Activated CD4-positive, alpha-beta memory T cell treated with anti-CD3 and anti-CD28 coated beads for 36 hours (primary cell): Measurements from ENCODE around the gene KCNA1. TPM values are rescaled to one million over a fixed set of nuclear protein-coding genes. Genes with fewer than 3 reads are reported as not detected.
"Not testable (repeated sequence)": the region's sequence is repeated elsewhere in the genome, so short reads cannot be mapped to it uniquely, and the experiment has no call there.

Experiments used
- CTCF ChIA-PET: fragments of 350-600 bp; sonication (Branson Sonifier 250); formaldehyde crosslinking; loops from one replicate; lab custom pipeline; 2021; ENCODE audit warnings: antibody characterized with exemption, inconsistent platforms; lab: Charles Lee
- POLR2A ChIA-PET: fragments of 350-600 bp; sonication (Branson Sonifier 250); formaldehyde crosslinking; loops from one replicate; lab custom pipeline; 2021; ENCODE audit warnings: antibody characterized with exemption; lab: Charles Lee
- DNase-seq: peaks from one replicate; pipeline ENCODE4 v3.0.0-alpha.2; 2020
- H3K27ac Mint-ChIP-seq: one replicate; pipeline ENCODE4 v1.8.0; 2021; ENCODE audit warnings: mixed read lengths
- H3K27me3 Mint-ChIP-seq: one replicate; pipeline ENCODE4 v1.8.0; 2021; ENCODE audit warnings: mixed read lengths
- H3K36me3 Mint-ChIP-seq: one replicate; pipeline ENCODE4 v1.8.0; 2021; ENCODE audit warnings: mixed read lengths
- H3K4me1 Mint-ChIP-seq: one replicate; pipeline ENCODE4 v1.8.0; 2021; ENCODE audit warnings: low read depth, mixed read lengths
- H3K4me3 Mint-ChIP-seq: one replicate; pipeline ENCODE4 v1.8.0; 2021; ENCODE audit warnings: mild to moderate bottlenecking, mixed read lengths
- H3K9me3 Mint-ChIP-seq: one replicate; pipeline ENCODE4 v1.8.0; 2021; ENCODE audit warnings: mixed read lengths
- intact Hi-C: fragments of 100-400 bp; cut with micrococcal nuclease; formaldehyde crosslinking; loops from one replicate; pipeline ENCODE4 v1.15.1; 2023
- total RNA-seq, 2 experiments: library from RNA; stranded (reverse); gene quantifications; one replicate each; pipeline ENCODE4 v1.2.3, GENCODE V29; 2021

The KCNA1 gene
- total RNA-seq: not detected

- Mint-ChIP-seq H3K4me3 (peak within 1 kb of the TSS; percentile 80), H3K27me3 (peaks cover 43% of the 10 kb centered on the region), H3K4me1 (peaks cover 17% of the 10 kb centered on the region), H3K36me3 (no peaks in the 10 kb centered on the region), H3K9me3 (no peaks in the 10 kb centered on the region), H3K27ac (no peak within 1 kb of the TSS)
- intact Hi-C loops: loop anchor here (5.0 kb wide), 1 partner anchor 53 kb away; no protein-coding TSS in a partner anchor
- CTCF ChIA-PET: interaction anchor here (1.0 to 2.2 kb wide), 3 partner anchors 12 to 55 kb away, joined by 3 to 11 read pairs (median 4); no protein-coding TSS in a partner anchor
- POLR2A ChIA-PET: no interaction called here
- peak; percentile 20 for DNase-seq
These were observed at the start of gene KCNA1 for GRCh38 chr12:4909734-4910501. Gene KCNA1 (plus strand): TSS chr12:4909905. CDS start chr12:4911379, 1,474 bp downstream.

GRCh38 chr12:4860741-4861140 is 49.0 kb upstream of the KCNA1 start:
- CTCF ChIA-PET: no interaction called here
- H3K27me3 Mint-ChIP-seq: peaks cover 19% of the 10 kb centered on the region

GRCh38 chr12:4862809-4863208 is 46.9 kb upstream of the KCNA1 start:
- peaks cover 4% of the 10 kb centered on the region for H3K4me1 Mint-ChIP-seq
- H3K4me3 Mint-ChIP-seq: no peak overlapping the region
- no peaks in the 10 kb centered on the region for H3K9me3 Mint-ChIP-seq
- H3K27ac Mint-ChIP-seq: no peak overlapping the region
- peaks cover 30% of the 10 kb centered on the region for H3K27me3 Mint-ChIP-seq
- intact Hi-C loops: no loop called here
- DNase-seq: no peak
- CTCF ChIA-PET: no interaction called here
- POLR2A ChIA-PET: no interaction called here
- H3K36me3 Mint-ChIP-seq: no peaks in the 10 kb centered on the region

More at GRCh38 chr12:4860741-4861140, 49.0 kb upstream of the KCNA1 start:
- peaks cover 8% of the 10 kb centered on the region for H3K4me1 Mint-ChIP-seq
- intact Hi-C loops: no loop called here
- no peaks in the 10 kb centered on the region for H3K36me3 Mint-ChIP-seq
- no peak overlapping the region for H3K4me3 Mint-ChIP-seq
- DNase-seq: no peak
- POLR2A ChIA-PET: no interaction called here
- no peaks in the 10 kb centered on the region for H3K9me3 Mint-ChIP-seq
- no peak overlapping the region for H3K27ac Mint-ChIP-seq

- H3K4me3 Mint-ChIP-seq: no peak overlapping the region
- no peak for DNase-seq
- H3K27me3 Mint-ChIP-seq: peaks cover 19% of the 10 kb centered on the region
- POLR2A ChIA-PET: no interaction called here
- CTCF ChIA-PET: interaction anchor here (1.1 kb wide), 1 partner anchor 9 kb away, joined by 3 read pairs; no protein-coding TSS in a partner anchor
- no peaks in the 10 kb centered on the region for H3K4me1 Mint-ChIP-seq
- no peaks in the 10 kb centered on the region for H3K36me3 Mint-ChIP-seq
- H3K27ac Mint-ChIP-seq: no peak overlapping the region
- H3K9me3 Mint-ChIP-seq: no peaks in the 10 kb centered on the region
- intact Hi-C loops: no loop called here
These were observed 45.1 kb upstream of the KCNA1 start for GRCh38 chr12:4864575-4864974.

- intact Hi-C loops: no loop called here
- Mint-ChIP-seq H3K4me3 (no peak overlapping the region), H3K36me3 (no peaks in the 10 kb centered on the region), H3K9me3 (no peaks in the 10 kb centered on the region), H3K27ac (no peak overlapping the region), H3K27me3 (peaks cover 21% of the 10 kb centered on the region), H3K4me1 (no peaks in the 10 kb centered on the region)
- CTCF ChIA-PET: interaction anchor here (1.1 to 6.8 kb wide), 2 partner anchors 9 to 10 kb away, joined by 3 to 43 read pairs; no protein-coding TSS in a partner anchor
- no peak for DNase-seq
- POLR2A ChIA-PET: no interaction called here
These were observed 44.5 kb upstream of the KCNA1 start for GRCh38 chr12:4865246-4865645.

- ChIA-PET POLR2A (no interaction called here), CTCF (interaction anchor here (0.6 to 6.8 kb wide), 2 partner anchors 10 to 1328 kb away, joined by 3 to 43 read pairs; no protein-coding TSS in a partner anchor)
- DNase-seq: no peak
- no peaks in the 10 kb centered on the region for H3K36me3 Mint-ChIP-seq
- peaks cover 23% of the 10 kb centered on the region for H3K27me3 Mint-ChIP-seq
- H3K4me3 Mint-ChIP-seq: no peak overlapping the region
- H3K4me1 Mint-ChIP-seq: no peaks in the 10 kb centered on the region
- intact Hi-C loops: no loop called here
- no peak overlapping the region for H3K27ac Mint-ChIP-seq
- H3K9me3 Mint-ChIP-seq: no peaks in the 10 kb centered on the region
These were observed 43.4 kb upstream of the KCNA1 start for GRCh38 chr12:4866299-4866698.

- POLR2A ChIA-PET: no interaction called here
- Mint-ChIP-seq H3K9me3 (no peaks in the 10 kb centered on the region), H3K27me3 (peaks cover 24% of the 10 kb centered on the region), H3K36me3 (no peaks in the 10 kb centered on the region), H3K4me1 (no peaks in the 10 kb centered on the region), H3K27ac (no peak overlapping the region), H3K4me3 (no peak overlapping the region)
- DNase-seq: no peak
- intact Hi-C loops: no loop called here
- CTCF ChIA-PET: interaction anchor here (6.8 kb wide), 1 partner anchor 11 kb away, joined by 43 read pairs; no protein-coding TSS in a partner anchor
These were observed 42.3 kb upstream of the KCNA1 start for GRCh38 chr12:4867384-4867783.

GRCh38 chr12:4870423-4870822 is 39.3 kb upstream of the KCNA1 start:
- Mint-ChIP-seq H3K27ac (no peak overlapping the region), H3K27me3 (peaks cover 20% of the 10 kb centered on the region), H3K4me1 (no peaks in the 10 kb centered on the region), H3K36me3 (no peaks in the 10 kb centered on the region), H3K4me3 (no peak overlapping the region), H3K9me3 (no peaks in the 10 kb centered on the region)
- ChIA-PET POLR2A (no interaction called here), CTCF (interaction anchor here (0.7 to 6.8 kb wide), 3 partner anchors 14 to 57 kb away, joined by 3 to 43 read pairs (median 5); no protein-coding TSS in a partner anchor)
- DNase-seq: no peak
- intact Hi-C loops: no loop called here

GRCh38 chr12:4871514-4871913 is 38.2 kb upstream of the KCNA1 start:
- CTCF ChIA-PET: interaction anchor here (6.8 kb wide), 1 partner anchor 15 kb away, joined by 43 read pairs; no protein-coding TSS in a partner anchor
- Mint-ChIP-seq H3K27ac (no peak overlapping the region), H3K9me3 (no peaks in the 10 kb centered on the region), H3K4me3 (no peak overlapping the region), H3K4me1 (no peaks in the 10 kb centered on the region), H3K36me3 (no peaks in the 10 kb centered on the region), H3K27me3 (peaks cover 13% of the 10 kb centered on the region)
- intact Hi-C loops: no loop called here
- POLR2A ChIA-PET: no interaction called here
- no peak for DNase-seq

GRCh38 chr12:4873947-4874346 is 35.8 kb upstream of the KCNA1 start:
- Mint-ChIP-seq H3K4me1 (no peaks in the 10 kb centered on the region), H3K27me3 (peaks cover 6% of the 10 kb centered on the region), H3K36me3 (no peaks in the 10 kb centered on the region), H3K9me3 (peaks cover 6% of the 10 kb centered on the region), H3K27ac (no peak overlapping the region), H3K4me3 (no peak overlapping the region)
- DNase-seq: no peak
- ChIA-PET POLR2A (no interaction called here), CTCF (interaction anchor here (1.0 to 1.7 kb wide), 2 partner anchors 16 kb away, joined by 4 to 6 read pairs; no protein-coding TSS in a partner anchor)
- intact Hi-C loops: no loop called here

GRCh38 chr12:4874671-4875070 is 35.0 kb upstream of the KCNA1 start:
- Mint-ChIP-seq H3K36me3 (no peaks in the 10 kb centered on the region), H3K27ac (no peak overlapping the region), H3K27me3 (peaks cover 6% of the 10 kb centered on the region), H3K9me3 (peaks cover 14% of the 10 kb centered on the region), H3K4me3 (no peak overlapping the region), H3K4me1 (no peaks in the 10 kb centered on the region)
- CTCF ChIA-PET: interaction anchor here (1.7 kb wide), 1 partner anchor 17 kb away, joined by 6 read pairs; no protein-coding TSS in a partner anchor
- no peak for DNase-seq
- intact Hi-C loops: no loop called here
- POLR2A ChIA-PET: no interaction called here

- intact Hi-C loops, H3K4me3 Mint-ChIP-seq, POLR2A ChIA-PET, H3K36me3 Mint-ChIP-seq, DNase-seq, H3K4me1 Mint-ChIP-seq, H3K27ac Mint-ChIP-seq: not testable (repeated sequence)
- CTCF ChIA-PET: interaction anchor here (0.6 kb wide), 1 partner anchor 20 kb away, joined by 3 read pairs; no protein-coding TSS in a partner anchor
- Mint-ChIP-seq H3K27me3 (peaks cover 16% of the 10 kb centered on the region), H3K9me3 (peaks cover 27% of the 10 kb centered on the region)
These were observed 30.2 kb upstream of the KCNA1 start for GRCh38 chr12:4879481-4879880.
